Natural killer cell (primary cell): ENCODE data around the gene PTPN5. TPM values are rescaled to one million over a fixed set of nuclear protein-coding genes. Genes with fewer than 3 reads are reported as not detected.
A peak's percentile ranks its signal among the peaks of the same experiment; 100 is the strongest.

Experiments used
- ATAC-seq, 3 donors: fragments of 150-1000 bp in 2 of 3; fragments of 200-7000 bp in 1 of 3; cut with Tn5 transposase; 1 replicate in 1 of 3; 2 replicates in 2 of 3; pipeline ENCODE4 v1.10.0; 2021; ENCODE audit warnings: mild to moderate bottlenecking in 2 of 3, moderate library complexity in 2 of 3
- DNase-seq, 2 donors: peaks; one replicate each; pipeline versions ENCODE4 v3.0.0 to v3.0.0-alpha.2; 2013 to 2021; ENCODE audit warnings: mixed read lengths in 1 of 2
- H3K27ac ChIP-seq: one replicate; pipeline ENCODE4 v1.5.1; 2013; ENCODE audit warnings: mild to moderate bottlenecking, low read length
- H3K27me3 ChIP-seq: one replicate; pipeline ENCODE4 v1.6.1; 2013; ENCODE audit warnings: low read length; ENCODE audit not compliant: control insufficient read depth, insufficient read depth
- H3K36me3 ChIP-seq: one replicate; pipeline ENCODE4 v1.6.1; 2013; ENCODE audit warnings: low read length; ENCODE audit not compliant: control insufficient read depth, insufficient read depth
- H3K4me1 ChIP-seq: one replicate; pipeline ENCODE4 v1.6.1; 2013; ENCODE audit warnings: low read length; ENCODE audit not compliant: control insufficient read depth, insufficient read depth
- H3K4me3 ChIP-seq: one replicate; pipeline ENCODE4 v1.5.1; 2013; ENCODE audit warnings: low read length
- H3K9me3 ChIP-seq: one replicate; pipeline ENCODE4 v1.6.1; 2013; ENCODE audit warnings: low read length; ENCODE audit not compliant: control insufficient read depth, insufficient read depth
- H3K27ac Mint-ChIP-seq, 2 donors: one replicate each; pipeline ENCODE4 v1.8.0; 2022; ENCODE audit warnings: mild to moderate bottlenecking in 2 of 2, mixed read lengths in 2 of 2, moderate library complexity in 1 of 2
- H3K27me3 Mint-ChIP-seq, 2 donors: one replicate each; pipeline ENCODE4 v1.8.0; 2022; ENCODE audit warnings: low read depth in 2 of 2, mixed read lengths in 2 of 2
- H3K36me3 Mint-ChIP-seq: one replicate; pipeline ENCODE4 v1.8.0; 2022; ENCODE audit warnings: mixed read lengths
- H3K4me1 Mint-ChIP-seq, 2 donors: one replicate each; pipeline ENCODE4 v1.8.0; 2022; ENCODE audit warnings: mixed read lengths in 2 of 2
- H3K4me3 Mint-ChIP-seq: one replicate; pipeline ENCODE4 v1.8.0; 2022; ENCODE audit warnings: mild to moderate bottlenecking, moderate library complexity, mixed read lengths
- H3K9me3 Mint-ChIP-seq, 2 donors: one replicate each; pipeline ENCODE4 v1.8.0; 2022; ENCODE audit warnings: mixed read lengths in 2 of 2
- CTCF ChIP-seq: fragments of 200-600 bp; IDR thresholded peaks from one replicate; pipeline ENCODE4 v1.8.0; 2022; ENCODE audit warnings: antibody characterized with exemption
- WGBS: methylation state at CpG from one replicate; pipeline ENCODE4 v1.1.7; 2013; ENCODE audit warnings: missing lambda C conversion rate; ENCODE audit not compliant: insufficient coverage; 5-methylcytosine and 5-hydroxymethylcytosine counted together
- intact Hi-C: fragments of 100-400 bp; cut with micrococcal nuclease; formaldehyde crosslinking; loops from one replicate; pipeline ENCODE4 v1.14.2; 2022
- total RNA-seq, 4 donors: library from RNA; stranded (reverse); fragments of 120-200 nt in 1 of 4; gene quantifications; one replicate each; pipeline versions ENCODE4 v1.2.3 to v1.2.4, GENCODE V29; 2013 to 2022

The PTPN5 gene
- total RNA-seq, 3 donors from 2014 or later (not counting 1 experiment from before 2014, with no cell fraction given): not detected

- no peak for ATAC-seq
- Mint-ChIP-seq H3K27me3 (peaks cover 7 to 9% of the 10 kb centered on the region in 2 donors), H3K36me3 (no peaks in the 10 kb centered on the region), H3K4me1 (peaks cover 12 to 35% of the 10 kb centered on the region in 2 donors), H3K4me3 (peak overlapping the region; percentile 88), H3K27ac (peak overlapping the region; percentile 85 to 87), H3K9me3 (no peaks in the 10 kb centered on the region)
- intact Hi-C loops: no loop called here
- peaks cover 18% of the 10 kb centered on the region for H3K4me1 ChIP-seq
- H3K27me3 ChIP-seq: no peaks in the 10 kb centered on the region
- H3K36me3 ChIP-seq: no peaks in the 10 kb centered on the region
- no peak overlapping the region for H3K27ac ChIP-seq
- no peak for TF ChIP-seq CTCF
- H3K9me3 ChIP-seq: no peaks in the 10 kb centered on the region
- WGBS: 23% methylated on average over 9 of the region's 9 CpGs
- H3K4me3 ChIP-seq: peak overlapping the region; percentile 48
- DNase-seq: no peak
These were observed 92.4 kb downstream of the PTPN5 start for GRCh38 chr11:18699269-18699596.

GRCh38 chr11:18698341-18699268 lies 93.0 kb downstream of the PTPN5 start, which contains the start of gene TMEM86A:
Gene TMEM86A, plus strand, starts transcription at chr11:18698779. Its CDS starts 108 bp downstream, at chr11:18698887.
- TF ChIP-seq CTCF: no peak
- Histone ChIP-seq H3K36me3 (no peaks in the 10 kb centered on the region), H3K27me3 (no peaks in the 10 kb centered on the region), H3K4me1 (peaks cover 18% of the 10 kb centered on the region), H3K4me3 (peak within 1 kb of the TSS; percentile 48), H3K9me3 (no peaks in the 10 kb centered on the region), H3K27ac (peak within 1 kb of the TSS; percentile 42)
- Mint-ChIP-seq H3K9me3 (no peaks in the 10 kb centered on the region), H3K4me1 (peaks cover 12 to 32% of the 10 kb centered on the region in 2 donors), H3K4me3 (peak within 1 kb of the TSS; percentile 88), H3K27me3 (peaks cover 3 to 5% of the 10 kb centered on the region in 2 donors), H3K27ac (peak within 1 kb of the TSS; percentile 85 to 87), H3K36me3 (no peaks in the 10 kb centered on the region)
- WGBS: 1% methylated on average over 98 of the region's 98 CpGs
- peak; percentile 94 to 95 for DNase-seq
- peak; percentile 98 for ATAC-seq
- intact Hi-C loops: loop anchor here (1.0 kb wide), 1 partner anchor 64 kb away; the partner anchor contains the start of gene SPTY2D1

- Mint-ChIP-seq H3K4me3 (peak overlapping the region; percentile 83), H3K9me3 (no peaks in the 10 kb centered on the region), H3K27me3 (no peaks in the 10 kb centered on the region), H3K4me1 (peaks cover 12 to 29% of the 10 kb centered on the region in 2 donors), H3K27ac (peak overlapping the region; percentile 85 to 87), H3K36me3 (no peaks in the 10 kb centered on the region)
- intact Hi-C loops: no loop called here
- ATAC-seq (no peak), DNase-seq (no peak)
- WGBS: 95% methylated on average over 4 of the region's 4 CpGs
- H3K36me3 ChIP-seq: no peaks in the 10 kb centered on the region
- no peak for TF ChIP-seq CTCF
- H3K9me3 ChIP-seq: no peaks in the 10 kb centered on the region
- no peak overlapping the region for H3K4me3 ChIP-seq
- H3K4me1 ChIP-seq: peaks cover 18% of the 10 kb centered on the region
- H3K27me3 ChIP-seq: no peaks in the 10 kb centered on the region
- H3K27ac ChIP-seq: peak overlapping the region; percentile 42
These were observed 94.0 kb downstream of the PTPN5 start for GRCh38 chr11:18697576-18697975.
